Measurements from ENCODE around the gene CCDC28A. TPM values are rescaled to one million over a fixed set of nuclear protein-coding genes. Genes with fewer than 3 reads are reported as not detected.

CCDC28A gene
- total RNA-seq, 4 donors from 2014 or later = 20.5 to 33.3 (median 24.3) TPM

- Histone ChIP-seq H3K9me3 (no peaks in the 10 kb centered on the region), H3K27ac (no peak overlapping the region), H3K27me3 (no peaks in the 10 kb centered on the region), H3K4me1 (no peaks in the 10 kb centered on the region), H3K4me3 (no peak overlapping the region), H3K36me3 (no peaks in the 10 kb centered on the region)
- no peak for DNase-seq
- TF ChIP-seq POLR2A (IDR thresholded peaks at IDR 0.05) (no peak), CTCF (IDR thresholded peaks at IDR 0.05) (no peak)
Measured at GRCh38 chr6:138832182-138832581, 58.6 kb downstream of the CCDC28A start.

- TF ChIP-seq CTCF (IDR thresholded peaks at IDR 0.05) (no peak), POLR2A (IDR thresholded peaks at IDR 0.05) (no peak)
- no peaks in the 10 kb centered on the region for H3K36me3 ChIP-seq
- no peak overlapping the region for H3K4me3 ChIP-seq
- H3K27me3 ChIP-seq = no peaks in the 10 kb centered on the region
- no peaks in the 10 kb centered on the region for H3K4me1 ChIP-seq
- H3K9me3 ChIP-seq = no peaks in the 10 kb centered on the region
- no peak for DNase-seq
- no peak overlapping the region for H3K27ac ChIP-seq
Measured at GRCh38 chr6:138833816-138834539, 60.4 kb downstream of the CCDC28A start.

- H3K4me1 ChIP-seq = no peaks in the 10 kb centered on the region
- H3K4me3 ChIP-seq = no peak overlapping the region
- H3K27ac ChIP-seq = no peak overlapping the region
- no peak for TF ChIP-seq POLR2A (IDR thresholded peaks at IDR 0.05)
- no peaks in the 10 kb centered on the region for H3K36me3 ChIP-seq
- no peak for DNase-seq
- H3K27me3 ChIP-seq = no peaks in the 10 kb centered on the region
- no peaks in the 10 kb centered on the region for H3K9me3 ChIP-seq
Measured at GRCh38 chr6:138837246-138837645, 63.7 kb downstream of the CCDC28A start.

Other genes with a start within 250 kb of the CCDC28A start
- gene ECT2L, start 22.3 kb downstream of the CCDC28A start, total RNA-seq = under 1 TPM in 1 of 4 donors, not detected in 3; 0.27 TPM
- gene REPS1, start 214.5 kb downstream of the CCDC28A start, total RNA-seq = 10 to 100 TPM; 26.8 to 90.4 (median 61.5) TPM